IMR-90 (cell line): ENCODE measurements around the gene ATP10A. TPM values are rescaled to one million over a fixed set of nuclear protein-coding genes. Genes with fewer than 3 reads are reported as not detected.

ENCODE experiments used
- ATAC-seq: fragments of 200-7000 bp; cut with Tn5 transposase; 2 replicates; pipeline ENCODE4 v1.9.1; 2020; ENCODE audit warnings: low read depth, mild to moderate bottlenecking, moderate library complexity
- BruUV-seq: library from RNA; stranded (reverse); fragments of 400-500 nt; replicated peaks from 2 replicates; lab custom pipeline; 2021; lab: Mats Ljungman, UMichigan
- CTCF ChIA-PET: fragments of 300-600 bp; formaldehyde crosslinking; extraction: SDS; loops from one replicate; lab custom pipeline; 2021; ENCODE audit warnings: antibody characterized with exemption; lab: Yijun Ruan, JAX
- POLR2A ChIA-PET: fragments of 300-600 bp; sonication (Branson Sonifier 250); formaldehyde crosslinking; loops from one replicate; lab custom pipeline; 2022; ENCODE audit warnings: antibody characterized with exemption; ENCODE audit not compliant: unreplicated experiment; lab: Charles Lee
- DNase-seq: peaks from one replicate; pipeline ENCODE4 v3.0.0; 2013
- H2AFZ ChIP-seq: replicated peaks from 2 replicates; pipeline ENCODE3; 2013; ENCODE audit warnings: low read length, mild to moderate bottlenecking; ENCODE audit not compliant: poor library complexity
- H2AK5ac ChIP-seq: 2 replicates; pipeline ENCODE4 v1.6.1; 2013; ENCODE audit warnings: low read depth, low read length, inconsistent platforms
- H2AK9ac ChIP-seq: replicated peaks from 2 replicates; pipeline ENCODE3; 2013; ENCODE audit warnings: mild to moderate bottlenecking, low read depth, low read length, moderate library complexity; ENCODE audit not compliant: poor library complexity
- H2BK120ac ChIP-seq: 2 replicates; pipeline ENCODE4 v1.6.1; 2013; ENCODE audit warnings: low read depth, low read length, inconsistent platforms
- H2BK15ac ChIP-seq: 3 replicates; pipeline ENCODE4 v1.6.1; 2013; ENCODE audit warnings: low read depth, low read length, inconsistent platforms
- H2BK20ac ChIP-seq: 2 replicates; pipeline ENCODE4 v1.6.1; 2013; ENCODE audit warnings: low read depth, mild to moderate bottlenecking, inconsistent platforms, low read length, moderate library complexity
- H2BK5ac ChIP-seq: 2 replicates; pipeline ENCODE4 v1.6.1; 2013; ENCODE audit warnings: mild to moderate bottlenecking, low read depth, low read length, inconsistent platforms; ENCODE audit not compliant: poor library complexity, severe bottlenecking
- H3K14ac ChIP-seq: replicated peaks from 2 replicates; pipeline ENCODE4 v1.6.1; 2013; ENCODE audit warnings: low read depth, low read length, inconsistent platforms
- H3K18ac ChIP-seq: 2 replicates; pipeline ENCODE4 v1.6.1; 2013; ENCODE audit warnings: low read depth, low read length, control low read depth
- H3K23ac ChIP-seq: 2 replicates; pipeline ENCODE4 v1.6.1; 2013; ENCODE audit warnings: low read depth, low read length, inconsistent platforms
- H3K27ac ChIP-seq: 2 replicates; pipeline ENCODE4 v1.5.1; 2013; ENCODE audit warnings: mild to moderate bottlenecking, control low read depth, low read length; ENCODE audit not compliant: insufficient read depth
- H3K27me3 ChIP-seq: 2 replicates; pipeline ENCODE4 v1.6.1; 2013; ENCODE audit warnings: low read length; ENCODE audit not compliant: control insufficient read depth, insufficient read depth
- H3K36me3 ChIP-seq: 2 replicates; pipeline ENCODE4 v1.6.1; 2013; ENCODE audit warnings: low read length, mixed read lengths; ENCODE audit not compliant: control insufficient read depth, insufficient read depth
- H3K4ac ChIP-seq: 2 replicates; pipeline ENCODE4 v1.6.1; 2013; ENCODE audit warnings: low read depth, low read length, inconsistent platforms
- H3K4me1 ChIP-seq: 2 replicates; pipeline ENCODE4 v1.6.1; 2013; ENCODE audit warnings: low read length, mixed read lengths; ENCODE audit not compliant: control insufficient read depth, insufficient read depth
- H3K4me2 ChIP-seq: 2 replicates; pipeline ENCODE4 v1.6.1; 2013; ENCODE audit warnings: low read depth, mild to moderate bottlenecking, control low read depth, low read length, moderate library complexity
- H3K4me3 ChIP-seq: 2 replicates; pipeline ENCODE4 v1.5.1; 2013; ENCODE audit warnings: low read depth, mild to moderate bottlenecking, control low read depth, low read length, moderate library complexity; ENCODE audit not compliant: insufficient read depth
- H3K56ac ChIP-seq: 2 replicates; pipeline ENCODE4 v1.6.1; 2013; ENCODE audit warnings: low read length, inconsistent platforms; ENCODE audit not compliant: insufficient read depth; ENCODE audit errors: extremely low read depth
- H3K79me1 ChIP-seq, 2 experiments: 2 replicates each; pipeline ENCODE4 v1.6.1; 2013; ENCODE audit warnings: low read length in 2 of 2, inconsistent platforms in 1 of 2, low read depth in 1 of 2
- H3K9ac ChIP-seq: 2 replicates; pipeline ENCODE4 v1.6.1; 2013; ENCODE audit warnings: low read depth, low read length, control low read depth
- H3K9me1 ChIP-seq: 2 replicates; pipeline ENCODE4 v1.6.1; 2013; ENCODE audit warnings: low read length, inconsistent platforms; ENCODE audit not compliant: insufficient read depth
- H3K9me3 ChIP-seq: 2 replicates; pipeline ENCODE4 v1.6.1; 2013; ENCODE audit warnings: low read length; ENCODE audit not compliant: control insufficient read depth, insufficient read depth
- H4K20me1 ChIP-seq: 2 replicates; pipeline ENCODE4 v1.6.1; 2013; ENCODE audit warnings: low read length, inconsistent platforms; ENCODE audit not compliant: insufficient read depth
- H4K5ac ChIP-seq: 2 replicates; pipeline ENCODE4 v1.6.1; 2013; ENCODE audit warnings: mild to moderate bottlenecking, low read depth, low read length, control low read depth
- H4K8ac ChIP-seq, 2 experiments: 2 replicates each; pipeline ENCODE4 v1.6.1; 2013; ENCODE audit warnings: low read depth in 2 of 2, low read length in 2 of 2, control low read depth in 1 of 2, inconsistent platforms in 1 of 2
- H4K91ac ChIP-seq: 2 replicates; pipeline ENCODE4 v1.6.1; 2013; ENCODE audit warnings: low read depth, low read length, inconsistent platforms; ENCODE audit not compliant: insufficient read depth
- CEBPB ChIP-seq: IDR thresholded peaks from 2 replicates; pipeline ENCODE4 v1.6.1; 2012; ENCODE audit warnings: low read depth, low read length, improper control_type of control experiment
- CTCF ChIP-seq: conservative IDR thresholded peaks from 2 replicates; pipeline ENCODE4 v1.5.1; 2012; ENCODE audit warnings: mild to moderate bottlenecking, low read depth, low read length, improper control_type of control experiment
- MXI1 ChIP-seq: IDR thresholded peaks from 2 replicates; pipeline ENCODE4 v1.6.1; 2012; ENCODE audit warnings: low read depth, mild to moderate bottlenecking, low read length, moderate library complexity, borderline replicate concordance
- NFE2L2 ChIP-seq: fragments of 150-350 bp; IDR thresholded peaks from 2 replicates; pipeline ENCODE4 v1.6.1; 2016; ENCODE audit warnings: low read depth, mild to moderate bottlenecking, low read length
- RAD21 ChIP-seq: IDR thresholded peaks from 2 replicates; pipeline ENCODE4 v1.6.1; 2012; ENCODE audit warnings: low read length, improper control_type of control experiment
- SMC3 ChIP-seq: fragments of 150-350 bp; IDR thresholded peaks from 2 replicates; pipeline ENCODE4 v1.6.1; 2016; ENCODE audit warnings: low read depth, mild to moderate bottlenecking, antibody characterized with exemption, low read length, moderate library complexity
- WGBS, 2 experiments: methylation state at CpG; one replicate each; pipeline versions ENCODE4 v1.1.5 to v1.1.7; 2013; ENCODE audit warnings: missing lambda C conversion rate in 2 of 2; ENCODE audit not compliant: insufficient read length in 1 of 2; ENCODE audit errors: extremely low coverage in 2 of 2; 5-methylcytosine and 5-hydroxymethylcytosine counted together
- dilution Hi-C: fragments of 300-500 bp; cut with HindIII; formaldehyde crosslinking; loops from one replicate; pipeline ENCODE4 v1.14.3; 2018; ENCODE audit warnings: low sequenced_read_pairs; ENCODE audit not compliant: unreplicated experiment
- in situ Hi-C: fragments of 300-500 bp; cut with MboI; formaldehyde crosslinking; loops from 3 replicates; pipeline ENCODE4 v1.14.3; 2019; ENCODE audit warnings: low sequenced_read_pairs, inconsistent platforms, mixed read lengths
- intact Hi-C: fragments of 100-400 bp; cut with micrococcal nuclease; formaldehyde crosslinking; loops from 2 replicates; pipeline ENCODE4 v1.10.0; 2022
- polyA plus RNA-seq, 3 experiments: library from polyadenylated mRNA; depleted of rRNA; stranded (reverse); fragments of >200 nt; gene quantifications; 2 replicates each; pipeline ENCODE4 v1.2.3, GENCODE V29; 2012; ENCODE audit warnings: low replicate concordance in 1 of 3
- total RNA-seq: library from RNA; depleted of rRNA; stranded (reverse); fragments of >200 nt; gene quantifications from 2 replicates; pipeline ENCODE4 v1.2.3, GENCODE V29; 2012

Gene ATP10A
- total and polyA plus RNA-seq, 2 of the 4 experiments (the other 2 are of a cell fraction), result 13.8 to 16.0 TPM

DNA sequence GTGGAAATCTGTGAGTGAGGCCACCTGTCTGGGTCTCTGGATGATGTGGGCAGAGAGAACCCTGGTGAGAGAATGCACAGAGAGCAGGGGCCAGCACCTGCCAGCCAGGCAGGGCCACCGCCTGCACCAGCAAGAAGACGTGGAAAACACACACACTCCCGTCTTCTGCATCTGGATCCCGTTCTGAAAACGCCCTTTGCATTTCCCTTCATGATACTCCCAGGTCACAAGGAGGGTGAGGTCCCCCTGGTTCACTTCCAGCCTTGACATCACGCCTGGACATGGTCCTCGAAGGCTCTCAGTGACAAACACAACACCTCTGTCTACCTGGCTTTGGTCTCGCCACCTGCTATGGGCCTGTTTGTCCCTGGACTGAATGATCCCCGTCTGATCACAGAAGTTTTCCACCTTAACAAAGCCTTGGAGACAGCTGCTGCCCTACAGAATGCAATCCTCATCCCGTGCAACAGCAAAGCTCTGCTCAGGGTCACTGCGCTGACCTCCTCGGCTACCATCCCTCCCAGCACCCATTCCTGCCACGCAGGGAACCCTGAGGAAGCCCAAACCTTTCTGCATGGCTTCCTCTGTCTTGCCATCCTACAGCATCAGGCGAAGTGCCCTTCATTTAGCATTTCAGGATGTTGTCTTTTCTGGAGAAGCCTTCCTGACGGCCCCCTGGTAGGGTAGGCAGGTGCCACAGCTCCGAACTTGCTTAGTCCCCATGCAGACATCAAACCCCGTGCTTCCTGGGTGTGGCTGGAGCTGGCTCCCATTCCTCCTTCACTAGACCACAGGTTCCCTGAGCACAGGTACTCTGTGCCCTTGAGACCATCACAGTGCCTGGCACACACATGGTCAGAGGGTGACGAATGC is 122.5 kb downstream of the ATP10A start (continued):
- no peak for TF ChIP-seq NFE2L2

DNA sequence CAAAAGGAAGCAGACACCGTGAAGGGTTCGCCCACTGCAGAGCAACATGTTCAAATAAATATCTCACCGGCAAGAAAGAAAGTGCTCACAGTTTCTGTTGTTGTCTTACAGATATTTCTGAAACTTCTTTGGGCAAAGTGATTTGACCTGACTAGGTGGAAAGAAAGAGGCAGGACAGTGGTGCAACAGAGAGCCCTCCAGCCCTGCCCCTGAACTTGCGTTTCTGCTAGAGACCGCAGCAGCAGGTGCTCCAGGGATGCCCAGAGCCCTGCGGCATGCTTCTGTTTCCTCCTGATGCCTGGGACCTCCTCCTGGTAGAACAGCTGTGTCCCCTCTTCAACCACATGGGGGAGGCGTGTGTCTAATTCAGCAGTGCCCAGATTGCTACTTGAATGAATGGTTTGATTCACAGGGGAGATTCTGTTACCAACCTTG is 123.4 kb downstream of the ATP10A start:
- H3K9ac ChIP-seq, result no peak overlapping the region
- H3K4me2 ChIP-seq, result no peak overlapping the region
- peak; percentile 64 for DNase-seq
- peaks cover 17 to 69% of the 10 kb centered on the region in 2 experiments; a peak in 3 of 4 replicates for H3K79me1 ChIP-seq
- no peaks in the 10 kb centered on the region for H3K9me3 ChIP-seq
- H3K14ac ChIP-seq, result no peak overlapping the region
- no peak overlapping the region for H3K4me3 ChIP-seq
- H3K36me3 ChIP-seq, result no peaks in the 10 kb centered on the region; the same call in 1 of the 2 replicates
- H4K8ac ChIP-seq, result no peak overlapping the region
- BruUV-seq, result no TSS peak
- ChIA-PET CTCF (interaction anchor here (1.1 kb wide), 1 partner anchor 9 kb away, joined by 3 read pairs; no protein-coding TSS in a partner anchor), POLR2A (no interaction called here)
- WGBS, 2 experiments, result 80% methylated on average over 2 of the region's 7 CpGs; no CpG with 5 or more reads in 1 of the 2 experiments
- H2BK120ac ChIP-seq, result no peak overlapping the region
- no peak overlapping the region for H3K27ac ChIP-seq
- H4K20me1 ChIP-seq, result no peaks in the 10 kb centered on the region; the same call in 1 of the 2 replicates
- H3K27me3 ChIP-seq, result no peaks in the 10 kb centered on the region
- H3K56ac ChIP-seq, result no peak overlapping the region
- H2AK5ac ChIP-seq, result no peak overlapping the region
- H2AK9ac ChIP-seq, result no peak overlapping the region
- H3K23ac ChIP-seq, result no peak overlapping the region
- dilution Hi-C loops (no loop called here), in situ Hi-C loops (no loop called here), intact Hi-C loops (loop anchor here (1.0 to 5.0 kb wide), 3 partner anchors 38 to 195 kb away; no protein-coding TSS in a partner anchor)
- H4K91ac ChIP-seq, result no peak overlapping the region
- H4K5ac ChIP-seq, result no peak overlapping the region
- H2BK20ac ChIP-seq, result no peak overlapping the region
- H3K4ac ChIP-seq, result no peak overlapping the region
- ATAC-seq, result peak; percentile 72
- H2AFZ ChIP-seq, result no peak overlapping the region
- no peak for TF ChIP-seq CEBPB
- peak; percentile 63 for TF ChIP-seq CTCF
- peak; percentile 70 for TF ChIP-seq RAD21
- TF ChIP-seq MXI1, result no peak
- peak; percentile 62 for TF ChIP-seq SMC3
- peaks cover 13% of the 10 kb centered on the region for H3K4me1 ChIP-seq
- H3K18ac ChIP-seq, result no peak overlapping the region
- H2BK5ac ChIP-seq, result no peak overlapping the region
- H3K9me1 ChIP-seq, result peaks cover 22% of the 10 kb centered on the region
- H2BK15ac ChIP-seq, result no peak overlapping the region
